H1 (cell line): ENCODE data around the gene LENG1. TPM values are rescaled to one million over a fixed set of nuclear protein-coding genes. Genes with fewer than 3 reads are reported as not detected.

Source experiments
- CTCF ChIA-PET: fragments of 300-600 bp; sonication (Branson Sonifier 250); formaldehyde crosslinking; loops from one replicate; lab custom pipeline; 2021; ENCODE audit not compliant: partially characterized antibody; lab: Charles Lee
- POLR2A ChIA-PET: fragments of 300-600 bp; sonication (Branson Sonifier 250); formaldehyde crosslinking; loops from one replicate; lab custom pipeline; 2021; ENCODE audit warnings: inconsistent platforms; ENCODE audit not compliant: partially characterized antibody; lab: Charles Lee
- DNase-seq, 2 experiments: peaks; one replicate each; pipeline versions ENCODE4 v3.0.0 to v3.0.0-alpha.2; 2010 to 2022; ENCODE audit warnings: low spot score in 2 of 2, low read depth in 1 of 2, mixed read lengths in 1 of 2
- FAIRE-seq: peaks from 2 replicates; lab custom pipeline; 2011; peaks lifted over from hg19 to GRCh38; lab: Jason Lieb, UNC
- H2AFZ ChIP-seq: 2 replicates; pipeline ENCODE4 v1.8.1; 2012; ENCODE audit warnings: low read length, inconsistent platforms
- H2AK5ac ChIP-seq: 2 replicates; pipeline ENCODE4 v1.6.1; 2013; ENCODE audit warnings: low read depth, low read length
- H2BK120ac ChIP-seq: replicated peaks from 2 replicates; pipeline ENCODE3; 2013; ENCODE audit warnings: low read depth, low read length, inconsistent platforms
- H2BK12ac ChIP-seq: 2 replicates; pipeline ENCODE4 v1.6.1; 2013; ENCODE audit warnings: low read depth, low read length
- H2BK15ac ChIP-seq: 2 replicates; pipeline ENCODE4 v1.6.1; 2013; ENCODE audit warnings: low read length
- H2BK20ac ChIP-seq: 2 replicates; pipeline ENCODE4 v1.6.1; 2013; ENCODE audit warnings: low read length
- H2BK5ac ChIP-seq: 2 replicates; pipeline ENCODE4 v1.6.1; 2013; ENCODE audit warnings: low read depth, low read length
- H3K14ac ChIP-seq: 2 replicates; pipeline ENCODE4 v1.6.1; 2013; ENCODE audit warnings: inconsistent platforms; ENCODE audit not compliant: insufficient read length
- H3K18ac ChIP-seq: 2 replicates; pipeline ENCODE4 v1.6.1; 2013; ENCODE audit warnings: low read length; ENCODE audit errors: extremely low read depth
- H3K23ac ChIP-seq: 2 replicates; pipeline ENCODE4 v1.6.1; 2013; ENCODE audit warnings: inconsistent platforms; ENCODE audit not compliant: insufficient read length
- H3K23me2 ChIP-seq: 2 replicates; pipeline ENCODE4 v1.6.1; 2013; ENCODE audit warnings: low read depth, low read length
- H3K27ac ChIP-seq: 2 replicates; pipeline ENCODE4 v1.6.1; 2011; ENCODE audit warnings: low read depth, low read length, inconsistent platforms
- H3K27me3 ChIP-seq, 4 experiments: replicated peaks in 1 of 4; 1 replicate in 1 of 4; 2 replicates in 3 of 4; pipeline versions ENCODE4 v1.6.1 to v1.8.1; 2011 to 2013; ENCODE audit warnings: low read length in 3 of 4, mild to moderate bottlenecking in 3 of 4, inconsistent platforms in 2 of 4, mixed read lengths in 2 of 4, moderate library complexity in 1 of 4; ENCODE audit not compliant: control insufficient read depth in 3 of 4, insufficient read depth in 3 of 4; ENCODE audit errors: extremely low read depth in 1 of 4
- H3K36me3 ChIP-seq, 4 experiments: 2 replicates each; pipeline versions ENCODE4 v1.6.1 to v1.8.1; 2011 to 2013; ENCODE audit warnings: mild to moderate bottlenecking in 4 of 4, low read length in 3 of 4, moderate library complexity in 2 of 4, control low read depth in 1 of 4, inconsistent platforms in 1 of 4; ENCODE audit not compliant: insufficient read depth in 4 of 4, control insufficient read depth in 2 of 4
- H3K4ac ChIP-seq: replicated peaks from 2 replicates; pipeline ENCODE3; 2013; ENCODE audit warnings: low read length, low read depth, mixed read lengths, inconsistent platforms; ENCODE audit not compliant: insufficient read length
- H3K4me1 ChIP-seq, 4 experiments: replicated peaks in 1 of 4; 1 replicate in 1 of 4; 2 replicates in 3 of 4; pipeline versions ENCODE4 v1.6.1 to v1.8.1; 2011 to 2013; ENCODE audit warnings: low read length in 3 of 4, inconsistent platforms in 2 of 4, mixed read lengths in 1 of 4; ENCODE audit not compliant: insufficient read depth in 4 of 4, control insufficient read depth in 3 of 4
- H3K4me2 ChIP-seq, 2 experiments: 2 replicates each; pipeline versions ENCODE4 v1.6.1 to v1.8.1; 2011 to 2013; ENCODE audit warnings: low read depth in 2 of 2, low read length in 2 of 2, control low read depth in 1 of 2, inconsistent platforms in 1 of 2, mild to moderate bottlenecking in 1 of 2; ENCODE audit not compliant: insufficient read depth in 1 of 2
- H3K4me3 ChIP-seq, 4 experiments: fragments of 200-600, 300-600 bp in 1 of 4; sonication (generic), shearing (Covaris generic), sonication (Bioruptor Twin) in 1 of 4; 2 replicates each; pipeline versions ENCODE4 v1.5.1 to v1.8.1; 2011 to 2016; ENCODE audit warnings: low read length in 4 of 4, low read depth in 3 of 4, control low read depth in 2 of 4, inconsistent platforms in 2 of 4, mild to moderate bottlenecking in 2 of 4, mixed read lengths in 1 of 4, moderate library complexity in 1 of 4; ENCODE audit not compliant: insufficient read depth in 2 of 4; ENCODE audit errors: extremely low read depth in 1 of 4
- H3K56ac ChIP-seq: replicated peaks from 2 replicates; pipeline ENCODE3; 2013; ENCODE audit warnings: low read depth, mild to moderate bottlenecking, mixed read lengths, low read length, inconsistent platforms; ENCODE audit not compliant: insufficient read length
- H3K79me1 ChIP-seq: 2 replicates; pipeline ENCODE4 v1.6.1; 2013; ENCODE audit warnings: low read depth, low read length, control low read depth
- H3K79me2 ChIP-seq, 2 experiments: 2 replicates each; pipeline versions ENCODE4 v1.6.1 to v1.8.1; 2012 to 2013; ENCODE audit warnings: low read length in 2 of 2, mild to moderate bottlenecking in 2 of 2, inconsistent platforms in 1 of 2; ENCODE audit not compliant: insufficient read depth in 2 of 2, control insufficient read depth in 1 of 2
- H3K9ac ChIP-seq, 4 experiments: replicated peaks in 1 of 4; 1 replicate in 1 of 4; 2 replicates in 3 of 4; pipeline versions ENCODE4 v1.6.1 to v1.8.1; 2011 to 2013; ENCODE audit warnings: low read depth in 3 of 4, low read length in 3 of 4, control low read depth in 2 of 4, mild to moderate bottlenecking in 2 of 4, moderate library complexity in 2 of 4, inconsistent platforms in 1 of 4; ENCODE audit errors: extremely low read depth in 1 of 4
- H3K9me3 ChIP-seq, 2 experiments: 2 replicates each; pipeline versions ENCODE4 v1.6.1 to v1.8.1; 2012 to 2013; ENCODE audit warnings: mild to moderate bottlenecking in 2 of 2, moderate library complexity in 2 of 2, control low read depth in 1 of 2, inconsistent platforms in 1 of 2, low read depth in 1 of 2, low read length in 1 of 2, mixed read lengths in 1 of 2; ENCODE audit not compliant: insufficient read depth in 2 of 2
- H4K20me1 ChIP-seq, 2 experiments: replicated peaks in 1 of 2; 2 replicates each; pipeline versions ENCODE3 to v1.8.1; 2011 to 2013; ENCODE audit warnings: inconsistent platforms in 2 of 2, low read length in 2 of 2, mild to moderate bottlenecking in 1 of 2; ENCODE audit not compliant: insufficient read depth in 2 of 2, control insufficient read depth in 1 of 2
- H4K5ac ChIP-seq: 2 replicates; pipeline ENCODE4 v1.6.1; 2013; ENCODE audit warnings: low read length, low read depth, mixed read lengths, inconsistent platforms; ENCODE audit not compliant: insufficient read length
- H4K8ac ChIP-seq: 2 replicates; pipeline ENCODE4 v1.8.0; 2013; ENCODE audit warnings: mild to moderate bottlenecking, moderate library complexity, low read length, inconsistent platforms; ENCODE audit not compliant: insufficient read depth; ENCODE audit errors: extremely low read depth
- H4K91ac ChIP-seq: replicated peaks from 2 replicates; pipeline ENCODE3; 2013; ENCODE audit warnings: low read length, mixed read lengths, inconsistent platforms; ENCODE audit not compliant: insufficient read length
- BCL11A ChIP-seq, 2 experiments: IDR thresholded peaks; one replicate each; pipeline ENCODE4 v1.6.1; 2011; ENCODE audit warnings: low read depth in 2 of 2, low read length in 2 of 2, mild to moderate bottlenecking in 2 of 2
- EP300 ChIP-seq, 2 experiments: IDR thresholded peaks; 1 replicate in 1 of 2; 2 replicates in 1 of 2; pipeline ENCODE4 v1.6.1; 2011 to 2012; ENCODE audit warnings: low read depth in 2 of 2, low read length in 2 of 2, mild to moderate bottlenecking in 2 of 2, borderline replicate concordance in 1 of 2, inconsistent platforms in 1 of 2, moderate library complexity in 1 of 2
- EZH2 ChIP-seq: fragments of 200-600 bp; sonication (generic); IDR thresholded peaks from 2 replicates; pipeline ENCODE4 v1.7.1; 2012; ENCODE audit warnings: low read depth, mild to moderate bottlenecking, moderate library complexity, low read length, inconsistent platforms; ENCODE audit not compliant: severe bottlenecking
- HDAC2 ChIP-seq, 2 experiments: fragments of 300-600 bp in 1 of 2; sonication (generic) in 1 of 2; IDR thresholded peaks; 2 replicates each; pipeline ENCODE4 v1.6.1; 2011 to 2012; ENCODE audit warnings: low read depth in 2 of 2, low read length in 2 of 2, mild to moderate bottlenecking in 2 of 2, moderate library complexity in 2 of 2, borderline replicate concordance in 1 of 2, inconsistent platforms in 1 of 2
- NRF1 ChIP-seq: IDR thresholded peaks from 2 replicates; pipeline ENCODE4 v1.6.1; 2011; ENCODE audit warnings: mild to moderate bottlenecking, low read depth, low read length, improper control_type of control experiment
- RBBP5 ChIP-seq: IDR thresholded peaks from 2 replicates; pipeline ENCODE4 v1.7.1; 2012; ENCODE audit warnings: low read depth, mild to moderate bottlenecking, inconsistent platforms, low read length, moderate library complexity, borderline replicate concordance
- SAP30 ChIP-seq: fragments of 300-600 bp; sonication (generic); IDR thresholded peaks from 2 replicates; pipeline ENCODE4 v1.7.1; 2012; ENCODE audit warnings: low read length, moderate library complexity, mild to moderate bottlenecking, inconsistent platforms; ENCODE audit not compliant: insufficient read depth, insufficient replicate concordance
- SIN3A ChIP-seq, 2 experiments: IDR thresholded peaks in 1 of 2; conservative IDR thresholded peaks in 1 of 2; 2 replicates each; pipeline ENCODE4 v1.6.1; 2011 to 2012; ENCODE audit warnings: low read length in 2 of 2, improper control_type of control experiment in 1 of 2, low read depth in 1 of 2, mild to moderate bottlenecking in 1 of 2
- WGBS, 2 experiments: shearing (Covaris generic) in 1 of 2; methylation state at CpG; one replicate each; pipeline versions ENCODE4 v1.1.6 to v1.1.7; 2013 to 2015; ENCODE audit warnings: low lambda C conversion rate in 2 of 2, mixed read lengths in 2 of 2, inconsistent platforms in 1 of 2, low coverage in 1 of 2, missing lambda C conversion rate in 1 of 2; ENCODE audit not compliant: insufficient replicate concordance in 2 of 2, insufficient coverage in 1 of 2, insufficient read length in 1 of 2; ENCODE audit errors: extremely low coverage in 1 of 2, missing lambda C conversion rate in 1 of 2; 5-methylcytosine and 5-hydroxymethylcytosine counted together
- polyA plus RNA-seq, 7 experiments: library from polyadenylated mRNA; depleted of rRNA in 3 of 7; stranded (reverse) in 5 of 7; unstranded in 2 of 7; fragments of >200 nt in 5 of 7; fragments of 200-250 nt in 2 of 7; gene quantifications; 1 replicate in 5 of 7; 2 replicates in 1 of 7; 4 replicates in 1 of 7; pipeline versions ENCODE4 v1.2.1 to v1.2.3, GENCODE V29; 2011 to 2013; ENCODE audit warnings: missing spikeins in 2 of 7, mixed read lengths in 2 of 7
- total RNA-seq: library from RNA; stranded (reverse); fragmentation: NEBNext Ultra II Directional; extraction: Animal tissue kit (Norgen Biotek cat#: 25700); gene quantifications from 2 replicates; pipeline ENCODE4 v1.2.1, GENCODE V29; 2021
- TF ChIP-seq, protein P1 (sequence below): IDR thresholded peaks from 2 replicates; pipeline ENCODE4 v1.6.1; 2012; ENCODE audit warnings: low read length, inconsistent platforms

LENG1 gene
- total and polyA plus RNA-seq, 2 of the 8 experiments (the other 6 are each of a cell fraction or from before 2014, with no cell fraction given) = 1.2 to 4.4 TPM

DNA sequence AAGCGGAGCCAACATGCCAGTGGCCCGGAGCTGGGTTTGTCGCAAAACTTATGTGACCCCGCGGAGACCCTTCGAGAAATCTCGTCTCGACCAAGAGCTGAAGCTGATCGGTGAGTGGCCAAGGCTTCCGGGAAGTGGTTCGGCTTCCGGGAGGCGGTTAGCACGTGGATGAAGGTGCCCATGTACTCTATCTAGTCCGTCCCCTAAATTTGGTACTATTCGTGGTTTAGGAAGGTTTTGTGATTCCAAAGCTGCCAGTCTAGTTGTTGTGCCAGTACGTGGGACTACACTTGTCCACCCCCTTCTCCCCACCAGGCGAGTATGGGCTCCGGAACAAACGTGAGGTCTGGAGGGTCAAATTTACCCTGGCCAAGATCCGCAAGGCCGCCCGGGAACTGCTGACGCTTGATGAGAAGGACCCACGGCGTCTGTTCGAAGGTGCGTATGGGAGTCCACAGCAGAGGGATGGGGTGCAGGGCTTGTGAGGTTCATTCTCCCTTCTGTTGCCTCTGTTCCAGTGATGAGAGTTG is 41.7 kb upstream of the LENG1 start:
- Histone ChIP-seq H3K27ac (peak overlapping the region; percentile 97), H3K4ac (no peak overlapping the region), H3K14ac (no peak overlapping the region), H2BK15ac (no peak overlapping the region), H4K5ac (no peak overlapping the region), H2BK120ac (no peak overlapping the region), H3K27me3 (no peaks in the 10 kb centered on the region), H4K20me1 (peaks cover 39 to 44% of the 10 kb centered on the region in 2 experiments), H2BK20ac (no peak overlapping the region), H3K56ac (peak overlapping the region; percentile 3), H2BK12ac (no peak overlapping the region; the same call in 1 of the 2 replicates), H3K4me3 (peak overlapping the region; percentile 81 to 96 (median 93)), H3K9me3 (no peaks in the 10 kb centered on the region), H4K91ac (no peak overlapping the region), H4K8ac (no peak overlapping the region), H2AK5ac (no peak overlapping the region), H3K36me3 (peaks cover 34 to 50% (median 44%) of the 10 kb centered on the region in 4 experiments), H3K18ac (peak overlapping the region; percentile 97; the same call in 1 of the 2 replicates), H2BK5ac (peak overlapping the region; percentile 98), H2AFZ (no peak overlapping the region), H3K79me1 (peaks cover 9% of the 10 kb centered on the region), H3K4me2 (peak overlapping the region; percentile 60 to 90), H3K4me1 (peaks cover 9 to 25% (median 16%) of the 10 kb centered on the region in 4 experiments), H3K23ac (no peak overlapping the region), H3K9ac (peak overlapping the region; percentile 98 to 99 (median 98)), H3K79me2 (peaks cover 32 to 57% of the 10 kb centered on the region in 2 experiments), H3K23me2 (peaks cover 20% of the 10 kb centered on the region)
- POLR2A ChIA-PET = interaction anchor here (0.6 to 28.7 kb wide), 43 partner anchors 6 to 879 kb away, joined by 3 to 909 read pairs (median 5); partner anchors contain the start of genes CNOT3, LENG9, LILRB2 and LILRB3
- DNase-seq (no peak), FAIRE-seq (no peak)
- CTCF ChIA-PET = interaction anchor here (0.6 to 2.9 kb wide), 6 partner anchors 9 to 1217 kb away, joined by 3 to 7 read pairs (median 4); partner anchors contain the start of gene TMC4
- WGBS, 2 experiments = 6% methylated on average over 26 of the region's 28 CpGs; no CpG with 5 or more reads in 1 of the 2 experiments
- TF ChIP-seq HDAC2 (IDR thresholded peaks at IDR 0.05; ENCODE audit: borderline replicate concordance in 1 of 2, low read depth in 2 of 2, low read length in 2 of 2) (0 out of 4 replicates have a peak, but pooled peaks of 1 of the 2 experiments have one; percentile 21), NRF1 (no peak), EP300 (IDR thresholded peaks at IDR 0.05; ENCODE audit: borderline replicate concordance in 1 of 2, low read depth in 2 of 2, low read length in 2 of 2) (no peak), EZH2 (no peak), SIN3A (conservative IDR thresholded peaks at IDR 0.05 in 1 of 2, IDR thresholded peaks at IDR 0.05 in 1 of 2; ENCODE audit: low read depth in 1 of 2, low read length in 2 of 2) (no peak), RBBP5 (no peak), BCL11A (IDR thresholded peaks at IDR 0.05; ENCODE audit: low read depth in 2 of 2, low read length in 2 of 2) (no peak), SAP30 (peak; percentile 79)
- TF ChIP-seq, protein P1, sequence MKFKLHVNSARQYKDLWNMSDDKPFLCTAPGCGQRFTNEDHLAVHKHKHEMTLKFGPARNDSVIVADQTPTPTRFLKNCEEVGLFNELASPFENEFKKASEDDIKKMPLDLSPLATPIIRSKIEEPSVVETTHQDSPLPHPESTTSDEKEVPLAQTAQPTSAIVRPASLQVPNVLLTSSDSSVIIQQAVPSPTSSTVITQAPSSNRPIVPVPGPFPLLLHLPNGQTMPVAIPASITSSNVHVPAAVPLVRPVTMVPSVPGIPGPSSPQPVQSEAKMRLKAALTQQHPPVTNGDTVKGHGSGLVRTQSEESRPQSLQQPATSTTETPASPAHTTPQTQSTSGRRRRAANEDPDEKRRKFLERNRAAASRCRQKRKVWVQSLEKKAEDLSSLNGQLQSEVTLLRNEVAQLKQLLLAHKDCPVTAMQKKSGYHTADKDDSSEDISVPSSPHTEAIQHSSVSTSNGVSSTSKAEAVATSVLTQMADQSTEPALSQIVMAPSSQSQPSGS = no peak
